Measurements from ENCODE around the gene FOXP2. TPM values are rescaled to one million over a fixed set of nuclear protein-coding genes. Genes with fewer than 3 reads are reported as not detected.

The FOXP2 gene
- total and polyA plus RNA-seq, 2 of the 4 experiments (the other 2 are of a cell fraction) = 0.89 to 1.1 TPM

- H3K27me3 ChIP-seq (ENCODE audit: control insufficient read depth, insufficient read depth, low read length) = no peaks in the 10 kb centered on the region
- no peak for DNase-seq
- no peak overlapping the region for H3K14ac ChIP-seq (replicated peaks; ENCODE audit: low read depth, low read length)
- no peak overlapping the region for H2BK20ac ChIP-seq (ENCODE audit: low read depth, low read length)
- H3K4me1 ChIP-seq (ENCODE audit: control insufficient read depth, insufficient read depth, low read length) = no peaks in the 10 kb centered on the region
- POLR2A ChIA-PET (ENCODE audit: unreplicated experiment) = no interaction called here
- H3K36me3 ChIP-seq (ENCODE audit: control insufficient read depth, insufficient read depth, low read length) = no peaks in the 10 kb centered on the region
- H2BK15ac ChIP-seq (ENCODE audit: low read depth, low read length) = no peak overlapping the region
- no peak overlapping the region for H3K4me3 ChIP-seq (ENCODE audit: insufficient read depth, low read depth, low read length)
- no peak overlapping the region for H3K56ac ChIP-seq (ENCODE audit: extremely low read depth, insufficient read depth, low read length)
- H3K18ac ChIP-seq (ENCODE audit: low read depth, low read length) = no peak overlapping the region
- in situ Hi-C loops (cut with MboI; ENCODE audit: low sequenced_read_pairs) (no loop called here), dilution Hi-C loops (cut with HindIII; ENCODE audit: low sequenced_read_pairs, unreplicated experiment) (no loop called here), intact Hi-C loops (cut with micrococcal nuclease) (loop anchor here (5.0 kb wide), 1 partner anchor 179 kb away; no protein-coding TSS in a partner anchor)
- TF ChIP-seq FOS (IDR thresholded peaks at IDR 0.05; ENCODE audit: low read depth, low read length) = no peak
- TF ChIP-seq RFX5 (IDR thresholded peaks at IDR 0.05; ENCODE audit: low read depth, low read length) = no peak
- no peak for TF ChIP-seq CTCF (conservative IDR thresholded peaks at IDR 0.05; ENCODE audit: low read depth, low read length)
- H2AK5ac ChIP-seq (ENCODE audit: low read depth, low read length) = no peak overlapping the region
- BruUV-seq (replicated peaks) = no TSS peak
- H4K5ac ChIP-seq (ENCODE audit: low read depth, low read length) = no peak overlapping the region
- H3K4me2 ChIP-seq (ENCODE audit: low read depth, low read length) = no peak overlapping the region
- H2AFZ ChIP-seq (replicated peaks; ENCODE audit: low read length, poor library complexity) = no peak overlapping the region
- no peak overlapping the region for H3K23ac ChIP-seq (ENCODE audit: low read depth, low read length)
- no peaks in the 10 kb centered on the region for H3K79me1 ChIP-seq (ENCODE audit: low read depth in 1 of 2, low read length in 2 of 2)
- no peak overlapping the region for H2BK5ac ChIP-seq (ENCODE audit: low read depth, low read length, poor library complexity, severe bottlenecking)
- H3K4ac ChIP-seq (ENCODE audit: low read depth, low read length) = no peak overlapping the region
- no peak overlapping the region for H3K9ac ChIP-seq (ENCODE audit: low read depth, low read length)
- H4K91ac ChIP-seq (ENCODE audit: insufficient read depth, low read depth, low read length) = no peak overlapping the region
- WGBS, 2 experiments (ENCODE audit: extremely low coverage in 2 of 2, insufficient read length in 1 of 2) = no CpG with 5 or more reads among the region's 2 CpGs
- no peaks in the 10 kb centered on the region for H3K9me3 ChIP-seq (ENCODE audit: control insufficient read depth, insufficient read depth, low read length)
- H4K20me1 ChIP-seq (ENCODE audit: insufficient read depth, low read length) = no peaks in the 10 kb centered on the region
- CTCF ChIA-PET = no interaction called here
- H3K9me1 ChIP-seq (ENCODE audit: insufficient read depth, low read length) = no peaks in the 10 kb centered on the region
- no peak overlapping the region for H2BK120ac ChIP-seq (ENCODE audit: low read depth, low read length)
- no peak overlapping the region for H2AK9ac ChIP-seq (replicated peaks; ENCODE audit: low read depth, low read length, poor library complexity)
- no peak for ATAC-seq (ENCODE audit: low read depth)
- no peak overlapping the region for H3K27ac ChIP-seq (ENCODE audit: insufficient read depth, low read length)
- no peak overlapping the region for H4K8ac ChIP-seq (ENCODE audit: low read depth in 2 of 2, low read length in 2 of 2)
Observed at GRCh38 chr7:114678116-114678515, 263.5 kb downstream of the FOXP2 start.

All from IMR-90 (cell line).